ELF-1 (cell line): ENCODE results near the gene ZNF273.
"Not testable (repeated sequence)": the region's sequence is repeated elsewhere in the genome, so short reads cannot be mapped to it uniquely, and the experiment has no call there.

Source experiments
- DNase-seq: peaks from one replicate; pipeline ENCODE4 v3.0.0-alpha.2; 2016; ENCODE audit warnings: low read depth, low spot score

Gene ZNF273

DNA sequence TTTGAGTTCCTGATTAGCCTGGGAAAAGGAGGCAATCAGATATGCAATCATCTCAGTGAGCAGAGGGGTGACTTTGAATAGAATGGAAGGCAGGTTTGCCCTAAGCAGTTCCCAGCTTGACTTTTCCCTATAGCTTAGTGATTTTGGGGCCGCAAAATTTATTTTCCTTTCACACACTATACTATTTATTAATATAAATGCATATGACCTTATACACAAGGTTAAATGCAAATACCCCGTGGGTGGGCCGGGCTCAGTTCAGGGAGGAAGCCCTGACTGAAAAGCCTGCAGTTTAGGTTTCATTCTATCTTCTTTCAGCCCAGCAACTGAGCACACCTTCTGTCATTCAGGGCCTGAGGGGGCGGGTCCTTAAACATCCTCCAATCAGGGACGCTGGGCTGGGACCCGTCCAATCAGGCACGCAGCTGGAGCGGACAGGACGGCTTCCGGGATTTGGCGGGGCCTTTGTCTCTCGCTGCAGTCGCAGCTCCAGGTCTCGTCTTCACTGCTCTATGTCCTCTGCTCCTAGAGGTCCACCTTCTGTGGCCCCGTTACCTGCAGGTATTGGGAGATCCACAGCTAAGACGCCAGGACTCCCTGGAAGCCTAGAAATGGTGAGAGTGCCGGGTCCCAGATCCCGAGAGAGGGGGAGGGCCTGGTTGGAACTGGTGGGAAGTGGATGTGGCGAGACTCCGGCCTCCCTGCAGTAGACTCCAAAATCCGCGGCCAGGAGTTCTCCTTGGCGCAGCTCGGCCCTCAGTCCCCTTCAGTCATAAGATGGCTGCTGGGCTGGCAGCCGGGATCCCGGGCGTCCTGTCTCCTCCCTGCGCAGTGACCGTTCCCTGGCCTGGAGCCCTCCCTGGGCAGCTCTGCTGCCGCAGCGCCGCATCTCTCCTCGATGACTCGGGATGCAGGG, at the start of gene ZNF273:
ZNF273 (plus strand) TSS at position 468 of the 916 bp plus-strand sequence; CDS start at position 513, 45 bp downstream.
- peak; percentile 97 for DNase-seq

GRCh38 chr7:64853679-64854078, 49.4 kb upstream of the ZNF273 start:
- DNase-seq, result no peak

GRCh38 chr7:64854969-64855368, 48.1 kb upstream of the ZNF273 start:
- no peak for DNase-seq

DNA sequence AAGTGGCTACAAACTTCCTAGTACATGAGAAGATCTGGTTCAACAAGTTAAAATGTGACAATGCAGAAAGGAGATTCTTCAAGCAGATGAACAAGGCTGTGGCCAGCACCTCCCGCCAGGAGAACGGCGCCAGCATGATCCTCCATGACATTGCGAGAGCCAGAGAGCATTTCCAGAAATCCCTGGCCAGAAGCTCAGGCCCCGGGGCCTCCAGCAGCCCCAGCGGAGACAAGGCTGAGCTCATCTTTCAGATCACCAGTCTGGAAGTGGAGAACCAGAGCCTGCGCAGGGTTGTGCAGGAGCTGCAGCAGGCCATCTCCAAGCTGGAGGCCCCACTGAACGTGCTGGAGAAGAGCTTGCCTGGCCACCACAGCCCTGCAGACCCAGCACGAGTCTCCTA, 40.1 kb upstream of the ZNF273 start:
- DNase-seq, result no peak

GRCh38 chr7:64863530-64863929, 39.5 kb upstream of the ZNF273 start:
- DNase-seq, result not testable (repeated sequence)

DNA sequence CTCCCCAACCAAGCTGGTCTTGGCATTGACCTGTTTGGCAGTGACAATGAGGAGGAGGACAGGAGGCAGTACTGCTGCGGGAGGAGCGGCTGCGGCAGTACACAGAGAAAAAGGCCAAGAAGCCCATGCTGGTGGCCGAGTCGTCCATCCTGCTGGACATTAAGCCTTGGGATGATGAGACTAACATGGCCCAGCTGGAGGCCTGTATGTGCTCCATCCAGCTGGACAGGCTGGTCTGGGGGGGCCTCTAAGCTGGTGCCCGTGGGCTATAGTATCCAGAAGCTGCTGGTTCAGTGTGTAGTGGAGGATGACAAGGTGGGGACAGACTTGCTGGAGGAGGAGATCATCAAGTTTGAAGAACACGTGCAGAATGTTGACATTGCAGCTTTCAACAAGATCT, 39.1 kb upstream of the ZNF273 start:
- no peak for DNase-seq

- no peak for DNase-seq
Measured at GRCh38 chr7:64867863-64868440, 35.1 kb upstream of the ZNF273 start.

- DNase-seq, result no peak
Measured at GRCh38 chr7:64868499-64868898, 34.6 kb upstream of the ZNF273 start.

DNA sequence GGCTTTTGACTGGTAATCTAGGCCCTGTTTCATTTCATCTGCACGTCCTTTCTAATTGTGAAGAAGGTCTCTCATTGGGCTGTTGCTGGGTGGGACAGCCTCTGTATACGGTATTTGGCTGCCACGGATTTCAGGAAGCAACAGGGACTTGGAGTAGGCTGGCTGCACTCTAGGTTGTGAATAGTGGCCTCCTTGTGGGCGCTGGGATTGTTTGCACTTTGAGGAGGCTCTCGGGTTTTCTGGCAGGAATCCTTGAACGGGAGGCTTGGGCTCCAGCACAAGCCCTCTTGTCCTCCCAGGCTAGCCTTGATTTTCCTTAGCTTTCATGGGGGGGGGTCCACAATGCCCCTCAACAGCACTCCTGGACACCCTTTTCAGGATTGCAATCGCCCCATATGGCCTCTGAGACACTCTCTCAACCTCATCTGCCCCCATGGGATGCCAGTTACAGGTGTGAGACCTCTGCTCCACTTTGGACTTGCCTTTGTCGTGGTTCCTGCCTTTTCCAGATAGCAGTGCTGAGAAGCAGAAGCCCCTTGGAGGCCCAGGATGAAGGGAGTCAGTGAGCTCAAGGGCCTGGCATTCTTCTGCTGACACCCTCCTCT, 33.9 kb upstream of the ZNF273 start:
- DNase-seq, result no peak

- DNase-seq, result no peak
Measured at GRCh38 chr7:64869912-64870562, 33.0 kb upstream of the ZNF273 start.

DNA sequence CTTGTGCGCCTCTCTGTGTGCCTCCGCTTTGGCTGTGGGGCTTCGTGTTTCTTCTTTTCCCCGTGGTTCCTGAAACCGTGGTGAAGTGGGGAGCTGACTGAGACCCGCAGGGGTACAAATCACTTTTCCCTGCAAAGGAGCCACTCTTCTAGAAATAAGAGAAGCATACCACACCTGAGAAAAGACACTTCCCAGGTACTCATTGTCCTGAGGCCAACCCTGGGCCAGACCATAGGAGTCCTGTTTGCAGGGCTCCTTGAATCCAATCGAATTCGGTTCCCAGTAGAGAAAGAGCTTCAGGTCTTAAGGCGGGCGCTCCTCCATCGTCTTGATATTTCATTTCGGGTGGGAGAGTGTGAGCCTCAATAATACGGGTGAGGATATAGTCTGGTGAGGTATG, 32.4 kb upstream of the ZNF273 start:
- no peak for DNase-seq

DNA sequence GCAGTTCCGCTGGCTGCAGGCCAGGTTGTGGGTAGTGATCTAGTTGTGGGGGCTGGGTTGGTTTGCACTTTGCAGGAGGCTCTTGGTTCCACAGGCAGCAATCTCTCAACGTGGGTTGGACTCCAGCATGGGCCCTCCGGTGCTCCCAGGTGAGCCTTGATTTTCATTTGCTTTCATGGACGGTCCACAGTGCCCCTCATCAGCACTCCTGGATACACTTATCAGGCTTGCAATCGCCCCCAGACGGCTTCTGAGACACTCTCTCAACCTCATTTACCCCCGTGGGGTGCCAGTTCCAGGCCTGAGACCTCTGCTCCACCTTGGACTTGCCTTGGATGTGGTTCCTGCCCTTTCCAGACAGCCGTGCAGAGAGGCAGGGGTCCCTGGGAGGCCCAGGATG, 31.3 kb upstream of the ZNF273 start:
- DNase-seq, result no peak

DNA sequence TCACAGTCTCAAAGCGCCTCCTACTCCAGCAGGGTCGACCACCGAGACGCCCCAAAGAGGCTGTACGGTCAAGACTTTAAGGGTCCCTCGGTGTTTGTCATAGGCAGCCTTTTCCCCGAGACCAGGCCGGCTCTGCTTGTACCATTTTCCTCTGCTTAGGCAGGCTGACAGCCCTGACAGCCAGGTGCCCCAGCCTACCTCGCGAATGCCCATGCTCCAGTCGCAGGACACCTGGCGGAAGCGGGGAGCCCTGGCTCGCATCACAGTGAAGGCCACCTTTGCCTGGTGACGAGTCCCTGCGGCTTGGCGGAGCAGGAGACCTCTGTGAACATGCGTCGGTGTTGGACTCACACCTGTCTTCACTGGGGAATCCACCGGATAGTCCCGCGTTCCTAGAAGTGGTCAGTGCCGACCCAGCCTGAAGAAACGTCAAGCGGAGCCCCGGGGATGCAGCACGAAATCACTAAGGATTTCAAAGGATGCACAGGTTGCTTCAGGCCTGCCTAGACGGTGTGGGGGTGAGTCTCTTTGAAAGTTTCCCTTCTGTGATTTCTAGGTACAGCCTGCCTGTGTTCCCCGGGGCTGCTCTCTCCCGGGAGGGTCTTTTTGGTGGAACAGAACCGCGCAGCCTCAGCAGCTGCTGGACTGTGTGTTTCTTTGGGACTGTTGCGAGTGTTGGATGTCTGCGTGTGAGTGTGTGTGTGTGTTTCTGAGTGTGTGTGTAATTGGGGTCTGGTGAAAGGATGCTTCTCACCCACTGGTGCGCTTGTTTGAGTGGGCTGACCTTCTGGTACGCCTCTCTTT, 30.5 kb upstream of the ZNF273 start:
- no peak for DNase-seq

DNA sequence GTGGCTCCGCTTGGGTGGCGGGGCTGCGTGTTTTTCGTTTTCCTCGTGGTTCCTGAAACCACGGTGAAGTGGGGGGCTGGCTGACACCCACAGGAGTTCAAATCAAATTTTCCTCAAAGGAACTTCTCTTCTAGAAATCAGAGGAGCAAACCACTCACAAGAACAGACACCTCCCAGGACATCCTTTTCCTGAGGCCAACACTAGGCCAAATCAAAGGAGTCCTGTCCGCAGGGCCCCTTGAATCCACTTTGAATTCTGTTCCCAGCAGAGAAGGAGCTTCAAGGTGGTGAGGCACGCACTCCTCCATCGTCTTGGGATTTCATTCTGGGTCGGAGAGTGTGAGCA, 29.9 kb upstream of the ZNF273 start:
- DNase-seq, result no peak

- no peak for DNase-seq
Measured at GRCh38 chr7:64873517-64873916, 29.6 kb upstream of the ZNF273 start.

DNA sequence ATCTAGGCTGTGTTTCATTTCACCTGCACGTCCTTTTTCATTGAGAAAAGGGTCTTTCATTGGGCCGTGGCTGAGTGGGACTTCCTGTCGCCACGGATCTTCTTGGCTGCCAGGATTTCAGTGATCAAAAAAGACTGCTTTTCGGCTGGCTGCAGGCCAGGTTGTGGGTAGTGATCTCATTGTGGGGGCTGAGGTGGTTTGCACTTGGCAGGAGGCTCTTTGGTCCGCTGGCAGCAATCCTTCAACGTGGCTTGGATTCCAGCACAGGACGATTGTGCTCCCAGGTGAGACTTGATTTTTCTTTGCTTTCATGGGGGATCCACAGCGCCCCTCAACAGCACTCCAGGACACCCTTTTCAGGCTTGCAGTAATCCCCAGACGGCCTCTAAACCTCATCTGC, 29.0 kb upstream of the ZNF273 start:
- DNase-seq, result no peak

DNA sequence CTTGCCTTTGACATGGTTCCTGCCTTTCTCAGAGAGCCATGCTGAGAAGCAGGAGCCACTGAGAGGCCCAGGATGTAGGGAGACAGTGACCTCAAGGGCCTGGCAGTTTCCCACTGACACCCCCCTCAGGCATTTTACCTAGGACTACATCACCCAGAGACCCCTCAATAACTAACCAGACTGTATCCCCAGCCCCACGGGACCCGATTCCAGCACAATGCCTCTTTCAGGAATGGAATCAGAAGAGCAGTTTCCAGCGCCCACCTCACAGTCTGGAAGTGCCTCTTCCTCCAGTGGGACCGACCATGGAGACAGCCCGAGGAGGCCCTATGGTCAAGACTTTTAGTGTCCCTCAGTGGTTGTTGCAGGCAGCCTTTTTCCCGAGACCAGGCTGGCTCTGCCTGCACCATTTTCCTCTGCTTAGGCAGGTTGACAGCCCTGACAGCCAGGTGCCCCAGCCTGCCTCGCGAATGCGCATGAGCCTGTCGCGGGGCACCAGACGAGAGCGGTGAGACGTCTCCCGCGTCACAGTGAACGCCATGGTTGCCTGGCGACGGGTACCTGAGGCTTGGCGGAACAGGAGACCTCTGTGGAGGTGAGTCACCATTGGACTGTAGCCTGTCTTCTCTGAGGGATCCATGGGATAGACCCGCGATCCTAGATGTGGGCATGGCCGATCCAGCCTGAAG, 28.4 kb upstream of the ZNF273 start:
- DNase-seq, result no peak

DNA sequence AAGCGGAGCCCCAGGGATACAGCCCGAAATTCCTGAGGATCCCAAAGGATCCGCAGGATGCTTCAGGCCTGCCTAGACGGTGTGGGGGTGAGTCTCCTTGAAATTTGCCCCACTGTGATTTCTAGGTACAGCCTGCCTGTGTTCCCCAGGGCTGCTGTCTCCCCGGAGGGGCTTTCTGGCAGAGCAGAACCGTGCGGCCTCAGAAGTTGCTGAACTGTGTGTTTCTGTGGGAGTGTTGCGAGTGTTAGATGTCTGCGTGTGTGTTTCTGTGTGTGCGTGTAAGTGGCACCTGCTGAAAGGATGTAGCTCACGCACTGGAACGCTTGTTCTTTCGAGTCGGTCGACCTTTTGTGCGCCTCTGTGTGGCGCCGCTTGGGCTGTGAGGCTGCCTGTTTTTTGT, 27.8 kb upstream of the ZNF273 start:
- no peak for DNase-seq

DNA sequence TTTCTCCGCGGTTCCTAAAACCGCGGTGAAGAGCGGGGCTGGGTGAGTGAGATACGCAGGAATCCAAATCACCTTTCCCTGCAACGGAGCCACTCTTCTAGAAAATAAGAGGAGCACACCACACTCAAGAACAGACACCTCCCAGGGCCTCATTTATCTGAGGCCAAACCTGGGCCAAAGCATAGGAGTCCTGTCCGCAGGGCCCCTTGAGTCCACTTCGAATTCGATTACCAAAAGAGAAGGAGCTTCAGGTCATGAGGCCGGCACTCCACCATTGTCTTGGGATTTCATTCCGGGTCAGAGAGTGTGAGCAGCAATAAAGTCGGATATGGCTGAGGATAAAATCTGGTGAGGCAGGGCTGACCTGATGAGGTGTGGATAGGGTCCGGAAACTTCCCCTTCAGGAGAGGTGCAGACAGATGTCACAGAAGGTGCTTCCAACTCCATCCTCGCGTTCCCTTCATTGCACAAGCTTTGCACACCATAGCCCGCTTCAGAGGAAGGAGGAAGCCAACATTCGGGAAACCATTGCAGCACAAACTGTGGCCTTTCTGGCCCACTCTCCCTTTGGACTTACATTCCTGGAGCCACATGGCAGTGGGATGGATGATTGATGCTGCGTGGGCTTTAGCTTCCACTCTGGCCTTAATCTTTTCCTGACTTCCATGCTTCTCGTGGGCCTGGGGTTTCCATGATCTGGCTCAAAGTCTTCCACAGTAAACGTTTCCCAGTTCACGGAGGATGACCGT, 27.2 kb upstream of the ZNF273 start:
- no peak for DNase-seq
